Right atrium auricular region (tissue), 2 donors: ENCODE results near the gene ESPNL. TPM values are rescaled to one million over a fixed set of nuclear protein-coding genes. Genes with fewer than 3 reads are reported as not detected.

Source experiments
- DNase-seq: peaks from one replicate; pipeline ENCODE4 v3.0.0-alpha.2; 2019; ENCODE audit warnings: low spot score
- H3K27ac ChIP-seq, 2 donors: fragments of 200-600 bp; sonication (generic); 1 replicate in 1 of 2; 2 replicates in 1 of 2; pipeline ENCODE4 v1.5.1; 2016 to 2019
- H3K27me3 ChIP-seq, 2 donors: fragments of 200-600 bp; sonication (generic); one replicate each; pipeline versions ENCODE4 v1.5.1 to v1.6.0; 2017 to 2019
- H3K36me3 ChIP-seq: fragments of 200-600 bp; sonication (generic); one replicate; pipeline ENCODE4 v1.5.1; 2016
- H3K4me1 ChIP-seq, 2 donors: fragments of 200-600 bp; sonication (generic); one replicate each; pipeline versions ENCODE4 v1.5.1 to v1.6.0; 2017 to 2019
- H3K4me3 ChIP-seq, 2 donors: fragments of 200-600 bp; sonication (generic); 1 replicate in 1 of 2; 2 replicates in 1 of 2; pipeline ENCODE4 v1.5.1; 2017 to 2019; ENCODE audit warnings: mild to moderate bottlenecking in 1 of 2, moderate library complexity in 1 of 2
- H3K9me3 ChIP-seq, 2 donors: fragments of 200-600 bp; sonication (generic); one replicate each; pipeline ENCODE4 v1.5.1; 2019
- total RNA-seq, 2 donors: library from RNA; depleted of rRNA; stranded (reverse); fragments of >200 nt; gene quantifications; one replicate each; pipeline ENCODE4 v1.1.0, GENCODE V29; 2016
- TF ChIP-seq, protein P1 (sequence below), 2 donors: fragments of 200-600 bp; sonication (generic); IDR thresholded peaks; one replicate each; pipeline ENCODE4 v1.5.1; 2019; ENCODE audit warnings: antibody characterized with exemption in 2 of 2

The ESPNL gene
- total RNA-seq, 2 donors from 2014 or later = 0.26 to 2.0 TPM

DNA sequence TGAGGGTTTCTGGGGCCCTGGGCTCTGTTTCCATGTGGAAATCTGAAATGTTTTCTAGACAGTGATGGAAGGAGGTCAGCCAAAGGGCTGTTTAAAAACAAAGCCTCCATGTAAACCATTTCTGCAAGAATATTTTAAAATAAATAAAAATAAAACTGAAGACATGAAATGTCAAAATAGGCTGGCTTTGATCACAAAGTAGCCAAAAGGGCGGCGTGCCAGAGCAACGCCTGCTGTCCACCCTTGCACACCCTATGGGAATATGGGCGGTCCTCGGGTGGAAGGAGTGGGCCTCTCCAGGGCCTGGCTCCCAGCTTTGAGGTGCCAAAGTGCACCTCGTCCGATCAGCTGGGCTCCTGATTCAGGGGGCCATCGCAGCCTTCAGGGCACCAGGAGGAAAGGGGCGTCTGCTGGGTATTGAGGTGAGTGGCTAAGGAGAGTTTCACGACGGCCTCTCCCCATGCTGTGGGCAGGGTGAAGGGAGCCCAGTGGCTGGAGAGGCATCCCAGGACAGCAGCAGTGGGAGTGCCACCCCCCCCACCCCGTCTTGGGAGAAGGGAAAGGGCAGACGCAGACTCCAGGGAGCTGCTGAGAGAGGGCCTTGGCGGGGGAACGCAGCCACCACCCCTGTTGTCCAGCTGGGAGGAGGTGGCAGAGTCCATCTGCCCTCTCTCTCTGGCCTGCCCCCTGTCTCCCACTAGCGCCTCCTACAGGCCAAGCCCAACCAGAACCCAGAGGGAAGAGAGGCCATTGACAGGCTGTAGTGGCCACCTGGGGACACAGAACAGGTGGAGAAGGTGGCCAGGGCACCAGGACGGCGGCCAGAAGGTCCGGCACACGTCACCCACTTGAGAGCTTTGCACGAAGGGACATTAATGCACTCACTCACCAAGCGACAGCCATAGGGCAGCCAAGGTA lies 52.9 kb downstream of the ESPNL start:
- no peak for DNase-seq
- H3K9me3 ChIP-seq = no peaks in the 10 kb centered on the region
- no peak overlapping the region for H3K4me3 ChIP-seq
- H3K27me3 ChIP-seq = no peaks in the 10 kb centered on the region
- H3K27ac ChIP-seq = peak overlapping the region in 1 of 2 donors; percentile 21
- peaks cover 0 to 3% of the 10 kb centered on the region in 2 donors for H3K4me1 ChIP-seq
- peaks cover 8% of the 10 kb centered on the region for H3K36me3 ChIP-seq
- TF ChIP-seq, protein P1, sequence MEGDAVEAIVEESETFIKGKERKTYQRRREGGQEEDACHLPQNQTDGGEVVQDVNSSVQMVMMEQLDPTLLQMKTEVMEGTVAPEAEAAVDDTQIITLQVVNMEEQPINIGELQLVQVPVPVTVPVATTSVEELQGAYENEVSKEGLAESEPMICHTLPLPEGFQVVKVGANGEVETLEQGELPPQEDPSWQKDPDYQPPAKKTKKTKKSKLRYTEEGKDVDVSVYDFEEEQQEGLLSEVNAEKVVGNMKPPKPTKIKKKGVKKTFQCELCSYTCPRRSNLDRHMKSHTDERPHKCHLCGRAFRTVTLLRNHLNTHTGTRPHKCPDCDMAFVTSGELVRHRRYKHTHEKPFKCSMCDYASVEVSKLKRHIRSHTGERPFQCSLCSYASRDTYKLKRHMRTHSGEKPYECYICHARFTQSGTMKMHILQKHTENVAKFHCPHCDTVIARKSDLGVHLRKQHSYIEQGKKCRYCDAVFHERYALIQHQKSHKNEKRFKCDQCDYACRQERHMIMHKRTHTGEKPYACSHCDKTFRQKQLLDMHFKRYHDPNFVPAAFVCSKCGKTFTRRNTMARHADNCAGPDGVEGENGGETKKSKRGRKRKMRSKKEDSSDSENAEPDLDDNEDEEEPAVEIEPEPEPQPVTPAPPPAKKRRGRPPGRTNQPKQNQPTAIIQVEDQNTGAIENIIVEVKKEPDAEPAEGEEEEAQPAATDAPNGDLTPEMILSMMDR (IDR thresholded peaks at IDR 0.05) = no peak

DNA sequence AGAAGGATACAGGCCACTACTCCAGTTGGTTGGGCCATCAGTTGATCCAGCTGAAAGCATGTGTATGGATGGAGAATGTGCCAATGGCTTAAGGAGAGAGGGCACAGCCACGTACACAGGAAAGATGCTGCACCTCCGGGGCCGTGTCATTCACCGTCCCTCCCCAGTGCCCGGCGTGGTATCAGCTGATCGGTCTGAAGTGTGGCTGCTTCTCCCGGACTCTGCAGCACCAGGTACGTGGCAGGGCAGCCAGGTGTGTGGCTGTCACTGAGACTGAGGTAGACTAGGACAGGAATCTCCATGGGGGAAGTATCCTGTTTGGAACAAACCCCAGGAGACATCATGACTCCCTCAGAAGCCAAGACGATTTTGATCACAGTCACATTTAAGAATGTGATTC lies 54.4 kb downstream of the ESPNL start:
- H3K36me3 ChIP-seq = no peaks in the 10 kb centered on the region
- H3K4me1 ChIP-seq = peaks cover 0 to 15% of the 10 kb centered on the region in 2 donors
- no peak overlapping the region for H3K4me3 ChIP-seq
- no peak for DNase-seq
- TF ChIP-seq, protein P1 (IDR thresholded peaks at IDR 0.05) = no peak
- no peaks in the 10 kb centered on the region for H3K9me3 ChIP-seq
- no peak overlapping the region for H3K27ac ChIP-seq
- H3K27me3 ChIP-seq = no peaks in the 10 kb centered on the region

DNA sequence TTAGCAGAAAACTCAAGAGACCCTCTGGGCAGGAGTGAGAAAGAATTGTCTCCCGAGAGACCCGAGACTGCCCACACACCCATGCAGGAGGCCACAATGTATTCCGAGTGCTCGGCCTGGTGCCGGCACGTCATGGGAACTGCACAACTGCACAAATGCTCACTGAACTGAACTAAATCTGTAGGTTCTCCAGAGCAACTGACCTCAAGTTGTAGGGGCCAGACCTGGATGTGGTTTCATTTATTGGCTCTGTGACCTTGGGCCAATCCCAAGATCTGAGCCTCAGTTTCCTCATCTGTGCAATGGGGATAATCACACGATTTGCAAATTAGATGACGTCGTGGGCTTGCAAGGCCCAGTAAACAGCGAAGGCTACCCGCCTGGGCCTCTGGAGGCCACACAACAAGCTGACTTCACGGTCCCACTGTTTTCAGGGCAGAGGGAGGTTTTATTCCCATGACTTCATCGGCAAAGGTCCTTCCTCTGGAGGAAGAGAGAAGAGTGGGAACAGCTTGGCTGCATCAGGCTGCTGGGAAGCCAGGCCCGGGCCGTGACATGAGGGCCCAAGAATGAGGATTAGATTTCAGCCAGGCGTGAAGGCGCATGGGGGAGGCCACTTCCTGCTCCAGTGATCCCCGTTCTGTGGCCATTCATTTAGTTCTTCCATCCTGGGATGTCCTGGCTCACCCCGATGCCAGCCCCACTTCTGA lies 55.1 kb downstream of the ESPNL start:
- DNase-seq = peak; percentile 71
- TF ChIP-seq, protein P1 (IDR thresholded peaks at IDR 0.05) = no peak
- H3K27ac ChIP-seq = peak overlapping the region in 1 of 2 donors; percentile 23

DNA sequence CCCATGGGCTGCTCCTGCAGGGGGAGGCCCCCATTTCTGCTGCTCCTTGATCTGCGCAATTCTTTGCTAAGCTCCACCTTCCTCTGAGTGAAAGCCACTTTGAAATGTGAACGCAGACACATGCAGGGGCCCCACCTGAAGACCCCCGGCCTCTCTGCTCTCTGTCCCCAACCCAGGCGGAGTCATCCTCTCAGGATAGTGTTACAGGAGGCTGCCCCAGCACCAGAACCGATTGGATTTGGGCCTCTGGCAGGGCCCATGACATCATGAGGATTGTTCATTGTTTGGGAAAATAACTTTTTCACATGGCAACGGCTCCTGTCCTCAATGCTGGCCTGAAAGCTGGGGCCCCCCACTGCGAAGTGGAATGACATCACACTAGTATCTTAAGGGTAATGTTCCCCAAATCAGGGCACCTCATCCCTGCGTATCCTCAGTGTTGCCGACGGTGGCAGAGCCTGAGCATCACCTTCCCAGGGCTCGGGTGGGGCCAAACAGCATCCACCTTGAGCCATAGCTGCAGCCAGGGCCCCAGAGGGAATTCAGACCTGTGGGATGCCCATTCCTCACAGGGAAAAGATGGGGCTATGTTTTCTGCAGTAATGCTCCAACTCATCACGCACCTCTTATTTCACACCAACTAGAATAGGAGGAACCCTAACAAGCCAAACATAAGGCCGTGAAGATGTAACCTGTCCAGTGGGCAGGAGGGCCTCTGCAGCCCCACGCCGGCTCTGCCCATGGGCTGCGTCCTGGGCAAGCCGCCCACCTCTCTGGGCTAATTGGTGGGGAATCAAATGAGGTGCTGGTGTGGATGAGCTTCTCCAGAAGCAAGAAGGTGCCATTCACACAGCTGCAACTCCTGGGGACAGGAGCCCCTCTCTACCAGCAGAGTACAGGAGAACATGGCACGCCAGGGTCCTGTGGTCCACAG lies 55.9 kb downstream of the ESPNL start:
- DNase-seq = no peak
- H3K27ac ChIP-seq = peak overlapping the region in 1 of 2 donors; percentile 23
- H3K27me3 ChIP-seq = no peaks in the 10 kb centered on the region
- H3K4me1 ChIP-seq = peaks cover 0 to 15% of the 10 kb centered on the region in 2 donors
- no peak overlapping the region for H3K4me3 ChIP-seq
- H3K9me3 ChIP-seq = no peaks in the 10 kb centered on the region
- TF ChIP-seq, protein P1 (IDR thresholded peaks at IDR 0.05) = no peak
- H3K36me3 ChIP-seq = no peaks in the 10 kb centered on the region

More for the DNA sequence above, 55.1 kb downstream of the ESPNL start:
- Histone ChIP-seq H3K4me1 (peaks cover 0 to 15% of the 10 kb centered on the region in 2 donors), H3K27me3 (no peaks in the 10 kb centered on the region), H3K9me3 (no peaks in the 10 kb centered on the region), H3K36me3 (no peaks in the 10 kb centered on the region), H3K4me3 (no peak overlapping the region)

DNA sequence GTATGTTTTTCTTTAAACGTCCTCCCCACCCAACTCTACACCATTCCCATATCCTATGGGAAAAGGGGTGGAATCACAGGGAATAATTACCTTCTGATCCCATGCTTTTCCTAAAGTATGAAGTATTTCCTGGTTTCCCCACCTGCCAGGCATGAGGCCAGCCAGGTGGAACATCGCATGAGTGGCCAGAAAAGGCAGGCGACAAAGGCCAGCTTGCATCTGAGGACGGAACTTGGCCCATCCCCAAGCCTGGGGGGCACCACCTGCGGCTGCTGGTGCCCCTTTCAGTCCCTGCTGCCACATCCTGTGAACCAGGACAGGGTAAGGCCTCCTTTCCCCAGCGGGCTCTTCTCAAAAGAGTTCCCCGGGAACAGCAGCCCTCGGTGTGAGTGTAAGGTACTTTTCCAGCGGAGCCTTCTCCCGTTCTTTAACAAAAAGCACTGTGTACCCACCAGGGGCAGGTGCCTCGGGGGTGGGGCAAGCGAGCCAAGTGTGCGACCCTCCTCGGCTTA lies 57.4 kb downstream of the ESPNL start:
- TF ChIP-seq, protein P1 (IDR thresholded peaks at IDR 0.05) = no peak
- H3K36me3 ChIP-seq = no peaks in the 10 kb centered on the region
- no peak overlapping the region for H3K4me3 ChIP-seq
- no peak for DNase-seq
- no peak overlapping the region for H3K27ac ChIP-seq
- H3K27me3 ChIP-seq = no peaks in the 10 kb centered on the region
- no peaks in the 10 kb centered on the region for H3K9me3 ChIP-seq
- H3K4me1 ChIP-seq = peaks cover 0 to 15% of the 10 kb centered on the region in 2 donors
